GM21786 (cell line): ENCODE measurements around the gene TMEM256.
"Not testable (repeated sequence)": the region's sequence is repeated elsewhere in the genome, so short reads cannot be mapped to it uniquely, and the experiment has no call there.

Experiments used
- ATAC-seq: cut with Tn5 transposase; IDR thresholded peaks from one replicate; pipeline ENCODE4 v1.9.1; 2021; ENCODE audit not compliant: unreplicated experiment

TMEM256 gene

GRCh38 chr17:7384489-7385081, 19.3 kb downstream of the TMEM256 start:
- ATAC-seq, result no peak

- ATAC-seq, result no peak
These were observed 20.0 kb downstream of the TMEM256 start for GRCh38 chr17:7383742-7384488.

DNA sequence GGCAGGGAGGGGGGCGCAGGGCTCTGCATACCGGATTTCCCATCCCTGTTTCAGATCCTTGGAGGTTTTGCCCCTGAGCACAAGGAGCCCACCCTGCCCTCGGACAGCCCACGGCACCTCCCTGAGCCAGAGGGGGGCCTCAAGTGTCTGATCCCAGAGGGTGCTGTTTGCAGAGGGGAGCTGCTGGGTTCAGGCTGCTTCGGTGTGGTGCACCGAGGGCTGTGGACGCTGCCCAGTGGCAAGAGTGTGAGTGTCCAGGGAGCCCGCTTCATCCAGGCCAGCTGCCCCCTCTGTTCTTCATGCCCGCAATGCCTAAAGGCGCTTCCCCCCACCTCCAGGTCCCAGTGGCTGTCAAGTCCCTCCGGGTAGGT, 20.5 kb downstream of the TMEM256 start:
- ATAC-seq, result no peak

DNA sequence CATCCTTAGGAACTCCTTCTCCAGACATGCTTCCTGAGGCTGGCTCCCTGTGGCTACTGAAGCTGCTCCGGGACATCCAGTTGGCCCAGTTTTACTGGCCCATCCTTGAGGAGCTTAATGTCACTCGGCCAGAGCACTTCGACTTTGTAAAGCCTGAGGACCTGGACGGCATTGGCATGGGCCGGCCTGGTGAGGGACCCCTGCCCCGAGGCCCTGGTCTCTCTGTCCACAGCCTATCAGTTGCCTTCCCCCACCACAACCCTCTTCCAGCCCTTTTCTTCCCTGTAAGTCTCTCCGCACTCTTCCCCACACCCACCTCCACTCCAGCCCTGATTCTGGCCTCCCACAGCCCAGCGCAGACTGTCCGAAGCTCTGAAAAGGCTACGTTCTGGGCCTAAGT, 21.0 kb downstream of the TMEM256 start:
- ATAC-seq, result no peak

- no peak for ATAC-seq
These were observed 22.8 kb downstream of the TMEM256 start, which contains the start of gene TNK1 for GRCh38 chr17:7380855-7381683. Gene TNK1, plus strand, starts transcription at chr17:7381089. Its CDS starts 1,838 bp downstream, at chr17:7382927.

DNA sequence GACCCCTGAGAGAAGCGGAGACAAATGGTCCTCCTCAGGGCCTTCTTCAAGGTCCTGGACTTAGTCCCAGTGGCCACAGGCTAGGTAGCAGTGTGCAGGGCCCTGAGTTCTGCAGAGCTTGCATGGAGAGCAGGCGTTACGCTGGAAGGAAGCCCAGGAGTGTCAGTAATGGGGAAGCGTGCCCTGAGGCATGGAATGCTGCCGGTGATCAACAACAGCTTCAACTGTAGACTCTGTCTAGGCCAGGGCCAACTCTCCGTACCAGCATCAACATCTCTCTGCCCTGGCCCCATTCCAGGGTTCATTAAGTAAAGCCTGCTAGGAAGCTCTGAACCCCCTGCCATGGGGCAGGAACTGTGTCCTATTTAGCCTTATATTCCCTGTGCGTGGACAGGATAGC, 23.6 kb downstream of the TMEM256 start:
- ATAC-seq, result no peak

- no peak for ATAC-seq
These were observed 24.8 kb downstream of the TMEM256 start for GRCh38 chr17:7379134-7379533.

DNA sequence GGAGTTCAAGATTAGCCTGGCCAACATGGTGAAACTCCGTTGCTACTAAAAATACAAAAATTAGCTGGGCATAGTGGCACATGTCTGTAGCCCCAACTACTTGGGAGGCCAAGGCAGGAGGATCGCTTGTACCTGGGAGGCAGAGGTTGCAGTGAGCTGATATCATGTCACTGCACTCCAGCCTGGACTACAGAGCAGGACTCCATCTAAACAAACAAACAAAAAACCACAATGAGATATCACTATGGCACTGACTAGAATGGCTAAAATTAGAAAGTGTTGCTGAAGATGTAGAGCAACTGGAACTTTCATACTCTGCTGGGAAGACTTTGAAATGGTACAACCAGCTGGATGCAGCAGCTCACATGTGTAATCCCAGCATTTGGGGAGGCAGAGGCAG, 29.5 kb downstream of the TMEM256 start:
- ATAC-seq, result no peak

GRCh38 chr17:7370853-7371252, 33.0 kb downstream of the TMEM256 start:
- no peak for ATAC-seq

GRCh38 chr17:7369825-7370224, 34.1 kb downstream of the TMEM256 start:
- no peak for ATAC-seq

DNA sequence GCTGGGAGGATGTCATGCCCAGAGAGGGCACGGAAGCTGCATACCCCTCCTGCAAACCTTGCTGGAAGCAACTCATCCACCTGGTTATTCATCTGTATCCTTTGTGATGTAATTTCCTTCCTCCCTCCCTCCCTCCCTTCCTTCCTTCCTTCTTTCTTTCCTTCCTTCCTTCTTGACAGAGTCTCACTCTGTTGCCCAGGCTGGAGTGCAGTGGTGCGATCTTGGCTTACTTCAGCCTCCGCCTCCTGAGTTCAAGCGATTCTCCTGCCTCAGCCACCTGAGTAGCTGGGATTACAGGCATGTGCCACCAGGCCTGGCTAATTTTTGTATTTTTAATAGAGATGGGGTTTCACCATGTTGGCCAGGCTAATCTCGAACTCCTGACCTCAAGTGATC, 35.3 kb downstream of the TMEM256 start:
- ATAC-seq, result not testable (repeated sequence)

DNA sequence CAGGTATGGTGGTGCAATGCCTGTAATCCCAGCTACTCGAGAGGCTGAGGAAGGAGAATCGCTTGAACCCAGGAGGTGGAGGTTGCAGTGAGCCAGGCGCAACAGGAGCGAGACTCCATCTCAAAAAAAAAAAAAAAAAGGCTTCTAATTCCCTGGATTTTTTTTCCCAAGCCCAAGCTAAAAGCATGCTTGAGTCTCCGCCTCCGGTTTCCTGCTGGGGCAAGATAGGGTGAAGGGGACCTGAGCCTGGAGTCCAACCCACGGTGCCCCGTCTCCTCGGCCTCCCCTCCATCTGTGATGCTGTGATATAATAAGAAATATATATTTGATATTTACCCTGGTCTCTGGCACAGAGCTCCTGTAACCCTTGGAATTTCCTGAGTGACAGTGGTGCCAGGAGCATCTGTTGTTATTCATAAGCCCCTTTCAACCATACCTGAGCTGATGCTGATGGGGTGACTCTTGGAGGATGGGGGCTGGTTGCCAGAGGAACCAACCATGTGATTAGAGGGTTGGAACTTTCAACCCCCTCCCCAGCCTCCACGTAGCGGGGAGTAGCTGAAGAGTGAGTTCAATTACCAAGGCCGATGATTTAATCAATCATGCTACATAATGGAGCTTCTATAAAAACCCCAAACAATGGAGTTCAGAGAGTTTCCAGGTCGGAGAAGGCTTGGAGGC, 35.8 kb downstream of the TMEM256 start:
- ATAC-seq, result no peak

GRCh38 chr17:7367083-7367482, 36.8 kb downstream of the TMEM256 start:
- ATAC-seq, result no peak

DNA sequence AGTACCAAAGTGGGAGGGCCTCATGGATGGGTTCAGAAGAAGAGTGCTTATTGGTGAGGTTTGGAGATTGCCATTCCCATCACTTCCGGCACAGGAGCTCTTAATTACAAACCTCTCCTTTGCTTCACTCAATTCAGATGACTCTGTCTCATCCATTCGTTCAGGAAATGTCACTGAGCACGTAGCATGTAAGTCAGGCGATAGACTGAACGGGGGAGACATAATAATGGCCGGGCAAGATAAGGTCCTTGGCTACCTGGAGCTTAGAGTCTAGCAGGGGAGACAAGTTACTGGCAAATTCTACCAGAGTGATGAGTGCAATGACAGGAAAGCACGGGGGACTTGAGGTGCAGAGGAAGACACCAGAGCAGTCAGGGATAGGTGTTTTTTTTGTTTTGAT, 37.9 kb downstream of the TMEM256 start:
- ATAC-seq, result not testable (repeated sequence)

- no peak for ATAC-seq
These were observed 40.6 kb downstream of the TMEM256 start for GRCh38 chr17:7363311-7363710.

DNA sequence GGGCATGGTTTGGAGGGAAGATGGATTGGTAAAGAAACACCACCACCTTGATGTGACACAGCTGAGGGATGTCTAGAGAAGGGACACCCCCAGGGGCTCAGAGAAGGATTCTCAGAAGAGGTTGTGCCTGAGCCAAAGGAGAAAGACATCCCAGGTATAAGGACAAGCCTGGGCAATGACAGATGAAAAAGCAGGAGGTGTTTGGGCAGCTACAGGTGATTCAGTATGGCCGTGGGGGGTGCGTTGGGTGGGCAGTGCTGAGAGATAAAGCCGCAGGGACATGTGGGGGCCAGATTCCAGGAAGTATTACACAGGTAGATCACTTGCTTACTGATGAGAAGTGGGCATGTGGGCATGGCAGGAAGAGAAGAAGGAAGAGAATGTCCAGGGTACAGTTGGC, 42.0 kb downstream of the TMEM256 start:
- no peak for ATAC-seq

GRCh38 chr17:7357381-7357780, 46.5 kb downstream of the TMEM256 start:
- ATAC-seq, result no peak

DNA sequence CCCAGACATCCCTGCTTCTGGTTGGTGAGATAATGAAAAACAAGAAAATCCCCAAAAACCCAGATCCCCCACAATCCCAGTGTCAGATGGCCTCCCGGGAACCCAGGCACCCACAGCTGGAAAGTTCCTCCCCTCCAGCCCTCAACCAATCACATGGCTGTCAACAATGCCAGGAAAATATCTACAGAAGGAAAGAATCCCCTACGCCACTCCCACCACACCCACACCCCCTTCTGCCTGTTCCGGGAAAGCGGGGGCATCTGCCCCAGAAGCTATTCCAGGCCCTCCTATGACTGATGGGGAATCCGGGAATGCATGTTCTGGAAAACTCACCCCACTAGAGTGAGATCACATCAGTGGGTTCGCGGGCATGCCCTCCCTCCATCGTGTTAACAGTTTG, 47.1 kb downstream of the TMEM256 start:
- no peak for ATAC-seq

DNA sequence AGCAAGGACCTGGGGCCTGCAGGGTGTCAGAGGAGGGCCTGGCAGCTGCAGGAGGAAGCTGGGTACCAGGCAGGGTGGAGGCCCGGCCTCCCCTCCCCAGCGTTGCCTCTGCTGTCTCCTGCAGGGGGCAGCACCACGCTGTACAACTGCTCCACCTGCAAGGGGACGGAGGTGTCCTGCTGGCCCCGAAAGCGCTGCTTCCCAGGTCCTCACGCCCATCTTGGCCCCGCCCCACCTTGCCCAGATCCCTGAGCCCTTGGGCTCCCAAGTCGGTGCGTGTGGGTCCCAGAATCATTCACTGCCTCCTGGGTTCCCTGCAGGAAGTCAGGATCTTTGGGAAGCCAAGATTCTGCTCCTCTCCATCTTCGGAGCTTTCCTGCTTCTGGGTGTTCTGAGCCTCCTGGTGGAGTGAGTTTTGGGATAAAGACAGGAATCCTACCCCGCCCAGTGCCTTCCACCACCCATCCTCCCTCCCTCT, 47.8 kb downstream of the TMEM256 start:
- ATAC-seq, result no peak

DNA sequence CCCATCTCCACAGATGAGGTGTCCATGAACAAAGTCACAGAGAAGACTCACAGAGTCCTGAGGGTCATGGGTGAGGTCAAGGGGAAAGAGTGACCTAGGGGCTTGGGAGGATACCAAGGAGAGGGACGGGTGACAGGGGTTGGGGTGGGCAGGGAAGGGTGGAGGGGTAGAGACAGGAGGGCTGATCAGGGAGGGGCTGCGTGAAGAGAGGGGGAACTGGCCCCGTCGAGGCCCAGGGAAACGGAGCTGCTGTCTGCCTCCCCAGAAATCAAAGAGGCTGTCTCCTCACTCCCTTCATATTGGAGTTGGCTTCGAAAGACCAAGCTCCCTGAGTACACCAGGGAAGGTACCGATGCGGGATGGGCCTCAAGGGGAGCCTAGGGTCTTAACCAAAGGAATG, 48.3 kb downstream of the TMEM256 start:
- ATAC-seq, result no peak

DNA sequence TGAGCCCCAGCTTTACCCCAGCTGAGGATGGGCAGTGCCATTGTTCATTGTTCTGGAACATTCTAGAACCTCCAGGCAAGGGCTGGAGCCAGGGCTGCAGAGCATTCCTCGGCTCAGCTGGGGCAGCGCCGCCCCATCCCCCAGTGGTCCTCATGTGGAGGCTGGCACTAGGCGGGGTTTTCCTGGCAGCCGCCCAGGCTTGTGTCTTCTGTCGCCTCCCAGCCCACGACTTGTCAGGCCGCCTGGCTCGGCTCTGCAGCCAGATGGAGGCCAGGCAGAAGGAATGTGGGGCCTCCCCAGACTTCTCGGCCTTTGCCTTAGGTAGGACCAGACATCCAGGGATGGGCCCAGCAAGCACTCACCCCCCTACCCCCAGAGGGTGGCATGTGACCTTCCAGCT, 48.8 kb downstream of the TMEM256 start, which contains the start of gene TMEM95:
Gene TMEM95, plus strand, starts transcription at position 104 of the 400 bp plus-strand sequence. Its CDS starts 49 bp downstream, at position 153.
- ATAC-seq, result no peak
